ENCODE measurements around the gene SF1. TPM values are rescaled to one million over a fixed set of nuclear protein-coding genes. Genes with fewer than 3 reads are reported as not detected.
A peak's percentile ranks its signal among the peaks of the same experiment; 100 is the strongest.
"Not testable (repeated sequence)": the region's sequence is repeated elsewhere in the genome, so short reads cannot be mapped to it uniquely, and the experiment has no call there.

The SF1 gene
- total RNA-seq, result 100 to 1,000 TPM; 316 to 397 TPM

GRCh38 chr11:64778473-64779298 is at the start of gene SF1:
Gene SF1 (minus strand): TSS chr11:64778542. CDS start chr11:64778392, 150 bp downstream.
- H3K9me3 Mint-ChIP-seq, result no peaks in the 10 kb centered on the region
- H3K4me1 Mint-ChIP-seq, result peaks cover 27% of the 10 kb centered on the region
- H3K27me3 Mint-ChIP-seq, result no peaks in the 10 kb centered on the region
- peak; percentile 92 for ATAC-seq (replicated peaks)
- H3K4me3 Mint-ChIP-seq, result peak within 1 kb of the TSS; percentile 96
- H3K36me3 Mint-ChIP-seq (ENCODE audit: low read depth), result peaks cover 51% of the 10 kb centered on the region
- peak within 1 kb of the TSS; percentile 99 for H3K27ac Mint-ChIP-seq

- Mint-ChIP-seq H3K27me3 (no peaks in the 10 kb centered on the region), H3K36me3 (ENCODE audit: low read depth) (no peaks in the 10 kb centered on the region), H3K4me1 (no peaks in the 10 kb centered on the region), H3K27ac (no peak overlapping the region), H3K9me3 (no peaks in the 10 kb centered on the region), H3K4me3 (no peak overlapping the region)
- no peak for ATAC-seq (replicated peaks)
Observed at GRCh38 chr11:64827451-64827839, 49.1 kb upstream of the SF1 start.

- no peak for ATAC-seq (replicated peaks)
Observed at GRCh38 chr11:64826578-64827450, 48.5 kb upstream of the SF1 start.

GRCh38 chr11:64826062-64826461 is 47.7 kb upstream of the SF1 start:
- Mint-ChIP-seq H3K4me3 (no peak overlapping the region), H3K27ac (no peak overlapping the region), H3K27me3 (no peaks in the 10 kb centered on the region), H3K4me1 (no peaks in the 10 kb centered on the region), H3K9me3 (no peaks in the 10 kb centered on the region), H3K36me3 (ENCODE audit: low read depth) (no peaks in the 10 kb centered on the region)
- ATAC-seq (replicated peaks), result no peak

More at GRCh38 chr11:64826578-64827450, 48.5 kb upstream of the SF1 start:
- no peaks in the 10 kb centered on the region for H3K9me3 Mint-ChIP-seq
- H3K4me3 Mint-ChIP-seq, result no peak overlapping the region
- no peak overlapping the region for H3K27ac Mint-ChIP-seq
- H3K27me3 Mint-ChIP-seq, result no peaks in the 10 kb centered on the region
- H3K4me1 Mint-ChIP-seq, result no peaks in the 10 kb centered on the region
- no peaks in the 10 kb centered on the region for H3K36me3 Mint-ChIP-seq (ENCODE audit: low read depth)

- ATAC-seq (replicated peaks), result no peak
- Mint-ChIP-seq H3K27ac (no peak overlapping the region), H3K4me1 (no peaks in the 10 kb centered on the region), H3K36me3 (ENCODE audit: low read depth) (no peaks in the 10 kb centered on the region), H3K4me3 (no peak overlapping the region), H3K27me3 (no peaks in the 10 kb centered on the region), H3K9me3 (no peaks in the 10 kb centered on the region)
Observed at GRCh38 chr11:64823568-64824119, 45.3 kb upstream of the SF1 start.

GRCh38 chr11:64817476-64817875 is 39.1 kb upstream of the SF1 start:
- no peaks in the 10 kb centered on the region for H3K36me3 Mint-ChIP-seq (ENCODE audit: low read depth)
- no peaks in the 10 kb centered on the region for H3K27me3 Mint-ChIP-seq
- peak overlapping the region; percentile 1 for H3K27ac Mint-ChIP-seq
- no peaks in the 10 kb centered on the region for H3K9me3 Mint-ChIP-seq
- no peak overlapping the region for H3K4me3 Mint-ChIP-seq
- no peak for ATAC-seq (replicated peaks)
- no peaks in the 10 kb centered on the region for H3K4me1 Mint-ChIP-seq

- not testable (repeated sequence) for H3K36me3 Mint-ChIP-seq (ENCODE audit: low read depth); ATAC-seq (replicated peaks); H3K4me3 Mint-ChIP-seq; H3K27ac Mint-ChIP-seq; H3K9me3 Mint-ChIP-seq; H3K27me3 Mint-ChIP-seq; H3K4me1 Mint-ChIP-seq
Observed at GRCh38 chr11:64815433-64815832, 37.1 kb upstream of the SF1 start.

- ATAC-seq (replicated peaks), result no peak
- Mint-ChIP-seq H3K27ac (no peak overlapping the region), H3K9me3 (no peaks in the 10 kb centered on the region), H3K4me3 (no peak overlapping the region), H3K36me3 (ENCODE audit: low read depth) (no peaks in the 10 kb centered on the region), H3K27me3 (no peaks in the 10 kb centered on the region), H3K4me1 (no peaks in the 10 kb centered on the region)
Observed at GRCh38 chr11:64814712-64815187, 36.4 kb upstream of the SF1 start.

- no peak overlapping the region for H3K27ac Mint-ChIP-seq
- ATAC-seq (replicated peaks), result no peak
- H3K27me3 Mint-ChIP-seq, result no peaks in the 10 kb centered on the region
Observed at GRCh38 chr11:64813826-64814225, 35.5 kb upstream of the SF1 start.

GRCh38 chr11:64810891-64811272 is 32.5 kb upstream of the SF1 start:
- Mint-ChIP-seq H3K4me3 (peak overlapping the region; percentile 94), H3K9me3 (no peaks in the 10 kb centered on the region), H3K27me3 (no peaks in the 10 kb centered on the region), H3K36me3 (ENCODE audit: low read depth) (peaks cover 12% of the 10 kb centered on the region), H3K4me1 (peaks cover 12% of the 10 kb centered on the region), H3K27ac (peak overlapping the region; percentile 94)
- peak; percentile 44 for ATAC-seq (replicated peaks)

More at GRCh38 chr11:64813826-64814225, 35.5 kb upstream of the SF1 start:
- H3K4me1 Mint-ChIP-seq, result peaks cover 6% of the 10 kb centered on the region
- H3K4me3 Mint-ChIP-seq, result no peak overlapping the region
- H3K36me3 Mint-ChIP-seq (ENCODE audit: low read depth), result no peaks in the 10 kb centered on the region
- no peaks in the 10 kb centered on the region for H3K9me3 Mint-ChIP-seq

GRCh38 chr11:64810271-64810890 is 32.0 kb upstream of the SF1 start, which contains the start of gene MEN1:
Gene MEN1 (minus strand): TSS chr11:64810551. CDS start chr11:64810109, 442 bp downstream.
- ATAC-seq (replicated peaks), result peak; percentile 90

GRCh38 chr11:64809781-64810241 is 31.5 kb upstream of the SF1 start:
- peak; percentile 46 for ATAC-seq (replicated peaks)
- H3K4me1 Mint-ChIP-seq, result peaks cover 12% of the 10 kb centered on the region
- peak overlapping the region; percentile 94 for H3K27ac Mint-ChIP-seq
- peak overlapping the region; percentile 94 for H3K4me3 Mint-ChIP-seq
- H3K36me3 Mint-ChIP-seq (ENCODE audit: low read depth), result peaks cover 12% of the 10 kb centered on the region
- H3K9me3 Mint-ChIP-seq, result no peaks in the 10 kb centered on the region
- no peaks in the 10 kb centered on the region for H3K27me3 Mint-ChIP-seq

More at GRCh38 chr11:64810271-64810890, 32.0 kb upstream of the SF1 start, which contains the start of gene MEN1:
- Mint-ChIP-seq H3K9me3 (no peaks in the 10 kb centered on the region), H3K4me3 (peak within 1 kb of the TSS; percentile 94), H3K36me3 (ENCODE audit: low read depth) (peaks cover 12% of the 10 kb centered on the region), H3K4me1 (peaks cover 12% of the 10 kb centered on the region), H3K27ac (peak within 1 kb of the TSS; percentile 94), H3K27me3 (no peaks in the 10 kb centered on the region)

GRCh38 chr11:64805481-64805880 is 27.1 kb upstream of the SF1 start:
- Mint-ChIP-seq H3K27me3 (no peaks in the 10 kb centered on the region), H3K36me3 (ENCODE audit: low read depth) (peaks cover 30% of the 10 kb centered on the region), H3K27ac (no peak overlapping the region), H3K4me1 (peaks cover 17% of the 10 kb centered on the region), H3K9me3 (no peaks in the 10 kb centered on the region), H3K4me3 (no peak overlapping the region)
- ATAC-seq (replicated peaks), result no peak

Measured in activated T-helper 17 cell treated with anti-CD3 and anti-CD28 coated beads, Interleukin-2, amount 50 U/mL, for 72 hours (primary cell).